ENCODE data around the gene PHF19.

PHF19 gene

DNA sequence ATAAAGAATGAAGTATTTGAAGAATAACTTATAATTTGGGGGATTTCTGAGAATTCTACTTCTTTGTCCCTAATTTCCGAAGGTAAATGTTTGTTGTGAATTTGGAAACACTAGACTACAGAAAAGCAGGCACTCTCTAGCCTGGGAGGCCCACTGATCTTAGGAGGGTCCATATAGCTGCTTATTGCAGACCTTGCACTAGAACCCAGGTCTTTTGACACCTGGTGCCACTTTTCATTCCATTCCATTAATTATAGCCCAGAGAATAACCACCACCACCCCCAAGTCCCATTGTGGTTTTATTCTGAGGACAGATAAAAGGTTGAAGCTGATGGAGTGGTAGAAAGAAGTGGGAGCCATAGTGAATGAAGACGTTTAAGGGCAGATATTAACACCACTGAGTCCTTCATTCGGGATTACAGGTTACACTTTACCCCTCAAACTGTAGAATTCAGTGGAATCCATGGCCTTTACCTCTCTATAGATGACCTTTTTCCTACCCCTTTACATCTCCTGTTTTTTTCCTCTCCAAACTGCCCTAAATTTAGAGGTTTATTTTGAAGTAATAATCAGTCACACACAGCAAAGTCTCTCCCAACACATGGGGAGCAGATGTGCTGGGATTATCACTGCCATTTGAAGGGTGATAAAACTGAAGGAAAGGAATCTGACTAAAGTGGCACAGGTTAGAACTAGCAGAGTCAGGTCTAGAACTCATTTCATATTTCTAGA lies 22.2 kb downstream of the PHF19 start:
- Histone ChIP-seq H3K79me2 (ENCODE audit: insufficient read depth, low read depth) (no peaks in the 10 kb centered on the region), H3K4me3 (IDR thresholded peaks at IDR 0.05; ENCODE audit: insufficient read depth, low read depth, low read length) (no peak overlapping the region), H3K27ac (no peak overlapping the region), H3K27me3 (ENCODE audit: insufficient read depth, low read depth) (no peaks in the 10 kb centered on the region), H4K20me1 (ENCODE audit: insufficient read depth) (no peaks in the 10 kb centered on the region), H2AFZ (ENCODE audit: low read depth) (no peak overlapping the region), H3K4me2 (no peak overlapping the region), H3K36me3 (ENCODE audit: insufficient read depth) (no peaks in the 10 kb centered on the region), H3K4me1 (ENCODE audit: low read depth, poor library complexity, severe bottlenecking) (no peaks in the 10 kb centered on the region), H3K9ac (no peak overlapping the region)
- TF ChIP-seq, protein P1, sequence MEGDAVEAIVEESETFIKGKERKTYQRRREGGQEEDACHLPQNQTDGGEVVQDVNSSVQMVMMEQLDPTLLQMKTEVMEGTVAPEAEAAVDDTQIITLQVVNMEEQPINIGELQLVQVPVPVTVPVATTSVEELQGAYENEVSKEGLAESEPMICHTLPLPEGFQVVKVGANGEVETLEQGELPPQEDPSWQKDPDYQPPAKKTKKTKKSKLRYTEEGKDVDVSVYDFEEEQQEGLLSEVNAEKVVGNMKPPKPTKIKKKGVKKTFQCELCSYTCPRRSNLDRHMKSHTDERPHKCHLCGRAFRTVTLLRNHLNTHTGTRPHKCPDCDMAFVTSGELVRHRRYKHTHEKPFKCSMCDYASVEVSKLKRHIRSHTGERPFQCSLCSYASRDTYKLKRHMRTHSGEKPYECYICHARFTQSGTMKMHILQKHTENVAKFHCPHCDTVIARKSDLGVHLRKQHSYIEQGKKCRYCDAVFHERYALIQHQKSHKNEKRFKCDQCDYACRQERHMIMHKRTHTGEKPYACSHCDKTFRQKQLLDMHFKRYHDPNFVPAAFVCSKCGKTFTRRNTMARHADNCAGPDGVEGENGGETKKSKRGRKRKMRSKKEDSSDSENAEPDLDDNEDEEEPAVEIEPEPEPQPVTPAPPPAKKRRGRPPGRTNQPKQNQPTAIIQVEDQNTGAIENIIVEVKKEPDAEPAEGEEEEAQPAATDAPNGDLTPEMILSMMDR (conservative IDR thresholded peaks at IDR 0.05; ENCODE audit: low read depth, low read length): no peak

DNA sequence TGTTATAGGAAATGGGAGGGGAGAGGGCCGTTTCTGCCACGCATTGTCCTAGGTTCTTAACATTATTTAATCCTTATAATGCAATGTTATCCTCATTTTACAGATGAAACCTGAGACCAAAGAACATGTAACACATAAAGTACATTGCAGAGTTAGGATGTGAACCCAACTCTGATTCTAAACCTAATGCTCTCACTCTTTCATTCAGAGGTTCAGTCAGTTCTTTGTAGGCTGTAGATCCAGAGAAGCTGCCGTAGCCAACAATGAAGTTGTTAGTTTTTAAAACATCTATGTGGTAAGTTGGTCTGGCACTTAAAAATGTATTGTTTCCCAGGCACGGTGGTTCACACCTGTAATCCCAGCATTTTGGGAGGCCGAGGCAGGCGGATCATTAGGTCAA lies 23.8 kb downstream of the PHF19 start:
- TF ChIP-seq, protein P1 (conservative IDR thresholded peaks at IDR 0.05; ENCODE audit: low read depth, low read length): no peak
- Histone ChIP-seq H4K20me1 (ENCODE audit: insufficient read depth) (no peaks in the 10 kb centered on the region), H3K9ac (no peak overlapping the region), H3K4me1 (ENCODE audit: low read depth, poor library complexity, severe bottlenecking) (no peaks in the 10 kb centered on the region), H3K4me3 (IDR thresholded peaks at IDR 0.05; ENCODE audit: insufficient read depth, low read depth, low read length) (no peak overlapping the region), H3K27me3 (ENCODE audit: insufficient read depth, low read depth) (no peaks in the 10 kb centered on the region), H3K79me2 (ENCODE audit: insufficient read depth, low read depth) (no peaks in the 10 kb centered on the region), H3K4me2 (no peak overlapping the region), H3K36me3 (ENCODE audit: insufficient read depth) (no peaks in the 10 kb centered on the region), H2AFZ (ENCODE audit: low read depth) (no peak overlapping the region), H3K27ac (no peak overlapping the region)

DNA sequence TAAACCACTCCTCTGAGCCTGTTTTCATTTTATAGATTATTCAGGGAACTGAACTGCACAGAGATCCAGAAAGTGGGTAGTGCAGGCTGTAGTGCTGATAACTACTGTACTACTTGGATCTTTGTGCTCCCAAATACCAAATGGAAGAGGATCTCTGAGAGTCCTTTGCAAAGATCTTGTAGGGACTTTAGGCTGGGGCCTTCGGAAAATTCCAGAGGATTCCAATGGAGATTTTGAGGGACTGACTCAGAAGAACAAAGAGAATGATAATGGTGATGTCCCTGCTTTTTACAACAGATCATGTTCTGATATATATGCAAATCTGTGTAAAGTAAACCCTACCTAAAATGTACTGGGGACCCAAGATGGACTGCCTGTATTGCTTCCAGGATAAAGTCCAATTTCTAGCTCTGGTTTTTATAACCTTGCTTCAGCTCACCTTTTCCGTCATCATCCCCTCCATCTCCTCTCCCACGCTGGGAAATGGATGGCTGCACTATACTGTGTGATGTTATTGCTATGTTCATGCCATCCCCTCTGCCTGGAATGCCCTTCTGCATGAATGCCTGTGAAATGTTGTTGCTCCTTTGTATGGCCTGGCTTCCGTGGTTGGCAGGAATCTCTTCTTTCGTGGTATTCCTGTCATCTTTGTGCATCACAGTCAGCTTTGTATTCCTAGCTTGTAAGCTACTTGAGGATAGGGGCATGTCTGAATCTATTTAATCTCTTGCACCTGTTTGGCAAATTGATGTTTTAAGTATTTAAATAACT lies 24.6 kb downstream of the PHF19 start:
- H3K79me2 ChIP-seq (ENCODE audit: insufficient read depth, low read depth): no peaks in the 10 kb centered on the region
- no peak overlapping the region for H3K4me2 ChIP-seq
- H3K27ac ChIP-seq: no peak overlapping the region
- no peak overlapping the region for H2AFZ ChIP-seq (ENCODE audit: low read depth)
- no peaks in the 10 kb centered on the region for H3K4me1 ChIP-seq (ENCODE audit: low read depth, poor library complexity, severe bottlenecking)
- no peaks in the 10 kb centered on the region for H3K36me3 ChIP-seq (ENCODE audit: insufficient read depth)
- TF ChIP-seq, protein P1 (conservative IDR thresholded peaks at IDR 0.05; ENCODE audit: low read depth, low read length): no peak
- H3K9ac ChIP-seq: no peak overlapping the region
- H3K27me3 ChIP-seq (ENCODE audit: insufficient read depth, low read depth): no peaks in the 10 kb centered on the region
- H4K20me1 ChIP-seq (ENCODE audit: insufficient read depth): no peaks in the 10 kb centered on the region
- no peak overlapping the region for H3K4me3 ChIP-seq (IDR thresholded peaks at IDR 0.05; ENCODE audit: insufficient read depth, low read depth, low read length)

DNA sequence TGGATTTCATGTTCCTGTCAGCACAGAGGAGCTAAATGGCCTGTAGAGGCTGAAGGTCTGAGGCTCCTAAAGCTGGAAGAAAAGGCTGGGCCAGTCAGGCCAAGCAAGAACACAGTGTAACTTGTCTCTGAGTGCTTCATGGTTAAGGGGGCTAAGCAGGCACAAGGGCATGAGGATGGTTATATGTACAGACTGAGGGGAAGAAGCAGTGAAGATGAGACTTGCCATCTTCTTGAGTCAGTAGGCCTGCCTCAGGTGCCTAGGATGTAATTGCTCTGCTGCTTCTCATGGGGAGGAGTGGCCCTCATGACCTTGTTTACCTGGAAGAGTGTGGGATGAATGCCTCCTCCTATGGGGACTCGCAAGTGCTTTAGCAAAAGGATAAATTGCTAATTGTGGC lies 25.5 kb downstream of the PHF19 start:
- Histone ChIP-seq H3K4me1 (ENCODE audit: low read depth, poor library complexity, severe bottlenecking) (no peaks in the 10 kb centered on the region), H3K9ac (no peak overlapping the region), H3K27ac (no peak overlapping the region), H4K20me1 (ENCODE audit: insufficient read depth) (no peaks in the 10 kb centered on the region), H3K36me3 (ENCODE audit: insufficient read depth) (no peaks in the 10 kb centered on the region), H3K79me2 (ENCODE audit: insufficient read depth, low read depth) (no peaks in the 10 kb centered on the region), H3K4me2 (no peak overlapping the region), H3K4me3 (IDR thresholded peaks at IDR 0.05; ENCODE audit: insufficient read depth, low read depth, low read length) (no peak overlapping the region), H2AFZ (ENCODE audit: low read depth) (no peak overlapping the region), H3K27me3 (ENCODE audit: insufficient read depth, low read depth) (no peaks in the 10 kb centered on the region)
- TF ChIP-seq, protein P1 (conservative IDR thresholded peaks at IDR 0.05; ENCODE audit: low read depth, low read length): no peak

All from KMS-11 (cell line).